Stomach (tissue), 4 donors: Measurements from ENCODE around the gene CACNA1G.

ENCODE experiments used
- CTCF ChIP-seq, 7 experiments: fragments of 450-650 bp in 4 of 7; fragments of 200-600 bp in 3 of 7; sonication (generic) in 3 of 7; IDR thresholded peaks; one replicate each; pipeline ENCODE4 v1.5.1; 2016 to 2019; ENCODE audit warnings: antibody characterized with exemption in 7 of 7, control low read depth in 2 of 7, mild to moderate bottlenecking in 1 of 7
- POLR2AphosphoS5 ChIP-seq, 3 donors: sonication (generic); formaldehyde crosslinking; IDR thresholded peaks; one replicate each; pipeline ENCODE4 v1.6.1; 2016; ENCODE audit warnings: antibody characterized with exemption in 3 of 3

GRCh38 chr17:50611634-50612033, 51.1 kb downstream of the CACNA1G start:
- no peak for TF ChIP-seq POLR2AphosphoS5 (IDR thresholded peaks at IDR 0.05)
- TF ChIP-seq CTCF (IDR thresholded peaks at IDR 0.05): no peak
